HCT116 (cell line): ENCODE data around the gene MTG1. TPM values are rescaled to one million over a fixed set of nuclear protein-coding genes. Genes with fewer than 3 reads are reported as not detected.

ENCODE experiments used
- ATAC-seq: fragments of 200-7000 bp; cut with Tn5 transposase; 2 replicates; pipeline ENCODE4 v1.9.1; 2020; ENCODE audit warnings: mild to moderate bottlenecking, moderate library complexity
- BruUV-seq: library from RNA; stranded (reverse); fragments of 400-500 nt; replicated peaks from 2 replicates; lab custom pipeline; 2021; lab: Mats Ljungman, UMichigan
- CTCF ChIA-PET: fragments of 300-600 bp; sonication (Branson Sonifier 250); formaldehyde crosslinking; loops from one replicate; lab custom pipeline; 2021; ENCODE audit warnings: antibody characterized with exemption; lab: Charles Lee
- POLR2A ChIA-PET: fragments of 300-600, 350-600 bp; sonication (Branson Sonifier 250); formaldehyde crosslinking; loops from one replicate; lab custom pipeline; 2021; ENCODE audit warnings: antibody characterized with exemption; lab: Charles Lee
- RAD21 ChIA-PET, 2 experiments: fragments of 300-600 bp; sonication (Branson Sonifier 250); formaldehyde crosslinking; loops; one replicate each; lab custom pipeline; 2023; ENCODE audit warnings: low total read pairs in 2 of 2; ENCODE audit not compliant: uncharacterized antibody in 2 of 2, unreplicated experiment in 2 of 2, low non-redundant PET in 1 of 2; lab: Charles Lee
- DNase-seq: peaks from one replicate; pipeline ENCODE4 v3.0.0-alpha.2; 2010; ENCODE audit warnings: low read depth, low spot score
- H2AFZ ChIP-seq: fragments of 200-600 bp; shearing (Covaris generic), sonication (generic); 2 replicates; pipeline ENCODE4 v1.6.1; 2017; ENCODE audit warnings: low read depth, mixed run types, mixed read lengths, antibody characterized with exemption, low read length; ENCODE audit not compliant: poor library complexity, severe bottlenecking
- H3K27ac ChIP-seq: 2 replicates; pipeline ENCODE4 v1.5.1; 2012; ENCODE audit warnings: low read depth, low read length
- H3K27me3 ChIP-seq: fragments of 200-600 bp; sonication (generic); 2 replicates; pipeline ENCODE4 v1.6.1; 2016; ENCODE audit warnings: mixed run types, low read length, mixed read lengths; ENCODE audit not compliant: insufficient read depth
- H3K36me3 ChIP-seq, 2 experiments: fragments of 200-500 bp in 1 of 2; fragments of 200-600 bp in 1 of 2; sonication (Bioruptor generic) in 1 of 2; sonication (generic) in 1 of 2; 2 replicates each; pipeline versions ENCODE4 v1.5.1 to v1.6.1; 2014 to 2016; ENCODE audit warnings: low read length in 2 of 2, inconsistent platforms in 1 of 2, mixed read lengths in 1 of 2, mixed run types in 1 of 2; ENCODE audit not compliant: insufficient read depth in 2 of 2, control insufficient read depth in 1 of 2
- H3K4me1 ChIP-seq, 2 experiments: fragments of 200-600 bp in 1 of 2; sonication (generic) in 1 of 2; 2 replicates each; pipeline versions ENCODE4 v1.5.1 to v1.6.1; 2012 to 2017; ENCODE audit warnings: low read length in 2 of 2, inconsistent platforms in 1 of 2, mild to moderate bottlenecking in 1 of 2, mixed read lengths in 1 of 2, mixed run types in 1 of 2, moderate library complexity in 1 of 2; ENCODE audit not compliant: insufficient read depth in 2 of 2, control insufficient read depth in 1 of 2
- H3K4me2 ChIP-seq: fragments of 200-600 bp; sonication (generic); 2 replicates; pipeline ENCODE4 v1.6.1; 2017; ENCODE audit warnings: mixed run types, low read length, mixed read lengths
- H3K4me3 ChIP-seq, 2 experiments: fragments of 200-600 bp in 1 of 2; sonication (generic) in 1 of 2; replicated peaks in 1 of 2; 2 replicates each; pipeline ENCODE4 v1.5.1; 2011 to 2016; ENCODE audit warnings: low read length in 2 of 2, control low read depth in 1 of 2, low read depth in 1 of 2, mild to moderate bottlenecking in 1 of 2, mixed read lengths in 1 of 2, mixed run types in 1 of 2
- H3K79me2 ChIP-seq: fragments of 200-600 bp; sonication (generic); 2 replicates; pipeline ENCODE4 v1.6.1; 2017; ENCODE audit warnings: mild to moderate bottlenecking, mixed run types, low read length, moderate library complexity, mixed read lengths; ENCODE audit not compliant: insufficient read depth
- H3K9ac ChIP-seq: fragments of 200-600 bp; sonication (generic); 2 replicates; pipeline ENCODE4 v1.6.1; 2016; ENCODE audit warnings: low read length, mixed read lengths
- H3K9me2 ChIP-seq: fragments of 200-600 bp; sonication (generic), shearing (Covaris generic); 2 replicates; pipeline ENCODE4 v1.6.1; 2017; ENCODE audit warnings: mixed run types, mild to moderate bottlenecking, moderate library complexity; ENCODE audit not compliant: insufficient read depth
- H3K9me3 ChIP-seq, 2 experiments: fragments of 200-500 bp in 1 of 2; fragments of 200-600 bp in 1 of 2; sonication (Bioruptor generic) in 1 of 2; sonication (generic) in 1 of 2; 2 replicates each; pipeline ENCODE4 v1.6.1; 2014 to 2017; ENCODE audit warnings: low read length in 2 of 2, mixed read lengths in 2 of 2, inconsistent platforms in 1 of 2, low read depth in 1 of 2, mild to moderate bottlenecking in 1 of 2, mixed run types in 1 of 2, moderate library complexity in 1 of 2; ENCODE audit not compliant: control insufficient read depth in 1 of 2, insufficient read depth in 1 of 2
- H4K20me1 ChIP-seq: fragments of 200-600 bp; sonication (generic), shearing (Covaris generic); 2 replicates; pipeline ENCODE4 v1.6.1; 2017; ENCODE audit warnings: mixed run types, mild to moderate bottlenecking, moderate library complexity; ENCODE audit not compliant: insufficient read depth
- CEBPB ChIP-seq: IDR thresholded peaks from 2 replicates; pipeline ENCODE4 v1.6.1; 2012; ENCODE audit warnings: low read depth
- EGR1 ChIP-seq: IDR thresholded peaks from 2 replicates; pipeline ENCODE4 v1.6.1; 2012; ENCODE audit warnings: low read depth
- ELF1 ChIP-seq: IDR thresholded peaks from 2 replicates; pipeline ENCODE4 v1.6.1; 2012; ENCODE audit warnings: low read depth, borderline replicate concordance
- EZH2 ChIP-seq: fragments of 200-600 bp; sonication (generic); IDR thresholded peaks from 2 replicates; pipeline ENCODE4 v1.6.1; 2017; ENCODE audit warnings: antibody characterized with exemption, mixed run types
- EZH2phosphoT487 ChIP-seq: fragments of 200-600 bp; IDR thresholded peaks from 2 replicates; pipeline ENCODE4 v1.6.1; 2018; ENCODE audit warnings: antibody characterized with exemption, borderline replicate concordance
- FOSL1 ChIP-seq: IDR thresholded peaks from 2 replicates; pipeline ENCODE4 v1.6.1; 2012; ENCODE audit warnings: low read depth
- JUND ChIP-seq: IDR thresholded peaks from 2 replicates; pipeline ENCODE4 v1.6.1; 2012
- POLR2A ChIP-seq: IDR thresholded peaks from 2 replicates; pipeline ENCODE4 v1.7.0; 2011; ENCODE audit warnings: borderline replicate concordance; ENCODE audit not compliant: insufficient read depth, insufficient read length; ENCODE audit errors: extremely low read depth
- RAD21 ChIP-seq: IDR thresholded peaks from 2 replicates; pipeline ENCODE4 v1.6.1; 2012; ENCODE audit warnings: low read depth, mild to moderate bottlenecking
- SIN3A ChIP-seq: IDR thresholded peaks from 2 replicates; pipeline ENCODE4 v1.6.1; 2012; ENCODE audit warnings: low read depth
- SP1 ChIP-seq: IDR thresholded peaks from 2 replicates; pipeline ENCODE4 v1.6.1; 2012; ENCODE audit warnings: low read depth
- SRF ChIP-seq: IDR thresholded peaks from 2 replicates; pipeline ENCODE4 v1.6.1; 2012; ENCODE audit warnings: low read depth
- TCF7L2 ChIP-seq: IDR thresholded peaks from 2 replicates; pipeline ENCODE4 v1.7.0; 2011; ENCODE audit warnings: borderline replicate concordance, inconsistent platforms; ENCODE audit not compliant: insufficient read depth, insufficient read length; ENCODE audit errors: extremely low read depth
- YY1 ChIP-seq: IDR thresholded peaks from 2 replicates; pipeline ENCODE4 v1.6.1; 2011; ENCODE audit warnings: low read length, low read depth, moderate library complexity, mild to moderate bottlenecking; ENCODE audit not compliant: insufficient replicate concordance; ENCODE audit errors: extremely low read depth
- ZFX ChIP-seq: fragments of 450-650 bp; IDR thresholded peaks from 2 replicates; pipeline ENCODE4 v1.6.1; 2017
- intact Hi-C: fragments of 100-400 bp; cut with micrococcal nuclease; formaldehyde crosslinking; loops from 2 replicates; pipeline ENCODE4 v1.10.0; 2022
- total RNA-seq: library from RNA; stranded (reverse); gene quantifications from one replicate; pipeline ENCODE4 v1.2.1, GENCODE V29; 2021; ENCODE audit not compliant: unreplicated experiment
- TF ChIP-seq, protein P1 (sequence below): IDR thresholded peaks from 2 replicates; pipeline ENCODE4 v1.6.1; 2012; ENCODE audit warnings: low read depth
- TF ChIP-seq, protein P2 (sequence below): IDR thresholded peaks from 2 replicates; pipeline ENCODE4 v1.6.1; 2012
- TF ChIP-seq, protein P3 (sequence below): IDR thresholded peaks from 2 replicates; pipeline ENCODE4 v1.6.1; 2012
- TF ChIP-seq, protein P4 (sequence below), 3 experiments: fragments of 200-600 bp in 1 of 3; sonication (generic) in 1 of 3; IDR thresholded peaks in 2 of 3; conservative IDR thresholded peaks in 1 of 3; 2 replicates each; pipeline ENCODE4 v1.5.1; 2012 to 2017; ENCODE audit warnings: low read depth in 2 of 3, low read length in 2 of 3, antibody characterized with exemption in 1 of 3, borderline replicate concordance in 1 of 3, control low read depth in 1 of 3, mild to moderate bottlenecking in 1 of 3, mixed read lengths in 1 of 3, mixed run types in 1 of 3, moderate library complexity in 1 of 3; ENCODE audit not compliant: insufficient read depth in 1 of 3

Gene MTG1
- total RNA-seq, 1 experiment from 2014 or later, result 23.1 TPM

DNA sequence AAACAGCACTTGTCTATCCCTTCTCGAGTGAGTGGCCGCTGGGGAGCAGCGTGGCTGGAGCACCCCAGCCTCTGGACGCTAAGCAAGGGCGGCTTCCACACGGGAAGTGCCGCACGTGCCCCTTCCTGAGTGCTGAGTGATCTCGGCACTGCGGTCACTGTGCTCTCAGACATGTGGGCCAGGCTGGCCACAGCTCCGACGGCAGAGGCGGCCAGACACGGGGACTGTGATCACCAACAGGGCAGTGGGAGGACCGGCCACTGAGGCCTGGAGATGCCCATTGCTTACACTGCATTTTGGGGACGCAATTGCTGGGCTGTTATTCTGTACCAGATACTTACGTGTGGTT, 27.9 kb upstream of the MTG1 start:
- no peaks in the 10 kb centered on the region for H3K27me3 ChIP-seq
- H3K36me3 ChIP-seq, result no peaks in the 10 kb centered on the region; a peak in 2 of 4 replicates
- ChIA-PET RAD21 (no interaction called here), CTCF (no interaction called here), POLR2A (no interaction called here)
- DNase-seq (no peak), ATAC-seq (no peak)
- H3K4me1 ChIP-seq, result no peaks in the 10 kb centered on the region
- no peak overlapping the region for H3K4me2 ChIP-seq
- TF ChIP-seq FOSL1 (no peak), TCF7L2 (no peak), CEBPB (no peak), POLR2A (no peak), EGR1 (no peak), SIN3A (no peak), SRF (no peak), RAD21 (no peak), JUND (no peak), EZH2 (no peak), YY1 (no peak), EZH2phosphoT487 (no peak), ELF1 (no peak), ZFX (no peak), SP1 (no peak)
- TF ChIP-seq, protein P1, sequence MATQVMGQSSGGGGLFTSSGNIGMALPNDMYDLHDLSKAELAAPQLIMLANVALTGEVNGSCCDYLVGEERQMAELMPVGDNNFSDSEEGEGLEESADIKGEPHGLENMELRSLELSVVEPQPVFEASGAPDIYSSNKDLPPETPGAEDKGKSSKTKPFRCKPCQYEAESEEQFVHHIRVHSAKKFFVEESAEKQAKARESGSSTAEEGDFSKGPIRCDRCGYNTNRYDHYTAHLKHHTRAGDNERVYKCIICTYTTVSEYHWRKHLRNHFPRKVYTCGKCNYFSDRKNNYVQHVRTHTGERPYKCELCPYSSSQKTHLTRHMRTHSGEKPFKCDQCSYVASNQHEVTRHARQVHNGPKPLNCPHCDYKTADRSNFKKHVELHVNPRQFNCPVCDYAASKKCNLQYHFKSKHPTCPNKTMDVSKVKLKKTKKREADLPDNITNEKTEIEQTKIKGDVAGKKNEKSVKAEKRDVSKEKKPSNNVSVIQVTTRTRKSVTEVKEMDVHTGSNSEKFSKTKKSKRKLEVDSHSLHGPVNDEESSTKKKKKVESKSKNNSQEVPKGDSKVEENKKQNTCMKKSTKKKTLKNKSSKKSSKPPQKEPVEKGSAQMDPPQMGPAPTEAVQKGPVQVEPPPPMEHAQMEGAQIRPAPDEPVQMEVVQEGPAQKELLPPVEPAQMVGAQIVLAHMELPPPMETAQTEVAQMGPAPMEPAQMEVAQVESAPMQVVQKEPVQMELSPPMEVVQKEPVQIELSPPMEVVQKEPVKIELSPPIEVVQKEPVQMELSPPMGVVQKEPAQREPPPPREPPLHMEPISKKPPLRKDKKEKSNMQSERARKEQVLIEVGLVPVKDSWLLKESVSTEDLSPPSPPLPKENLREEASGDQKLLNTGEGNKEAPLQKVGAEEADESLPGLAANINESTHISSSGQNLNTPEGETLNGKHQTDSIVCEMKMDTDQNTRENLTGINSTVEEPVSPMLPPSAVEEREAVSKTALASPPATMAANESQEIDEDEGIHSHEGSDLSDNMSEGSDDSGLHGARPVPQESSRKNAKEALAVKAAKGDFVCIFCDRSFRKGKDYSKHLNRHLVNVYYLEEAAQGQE, result no peak
- TF ChIP-seq, protein P2, sequence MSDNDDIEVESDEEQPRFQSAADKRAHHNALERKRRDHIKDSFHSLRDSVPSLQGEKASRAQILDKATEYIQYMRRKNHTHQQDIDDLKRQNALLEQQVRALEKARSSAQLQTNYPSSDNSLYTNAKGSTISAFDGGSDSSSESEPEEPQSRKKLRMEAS, result no peak
- TF ChIP-seq, protein P3, sequence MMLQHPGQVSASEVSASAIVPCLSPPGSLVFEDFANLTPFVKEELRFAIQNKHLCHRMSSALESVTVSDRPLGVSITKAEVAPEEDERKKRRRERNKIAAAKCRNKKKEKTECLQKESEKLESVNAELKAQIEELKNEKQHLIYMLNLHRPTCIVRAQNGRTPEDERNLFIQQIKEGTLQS, result no peak
- TF ChIP-seq, protein P4, sequence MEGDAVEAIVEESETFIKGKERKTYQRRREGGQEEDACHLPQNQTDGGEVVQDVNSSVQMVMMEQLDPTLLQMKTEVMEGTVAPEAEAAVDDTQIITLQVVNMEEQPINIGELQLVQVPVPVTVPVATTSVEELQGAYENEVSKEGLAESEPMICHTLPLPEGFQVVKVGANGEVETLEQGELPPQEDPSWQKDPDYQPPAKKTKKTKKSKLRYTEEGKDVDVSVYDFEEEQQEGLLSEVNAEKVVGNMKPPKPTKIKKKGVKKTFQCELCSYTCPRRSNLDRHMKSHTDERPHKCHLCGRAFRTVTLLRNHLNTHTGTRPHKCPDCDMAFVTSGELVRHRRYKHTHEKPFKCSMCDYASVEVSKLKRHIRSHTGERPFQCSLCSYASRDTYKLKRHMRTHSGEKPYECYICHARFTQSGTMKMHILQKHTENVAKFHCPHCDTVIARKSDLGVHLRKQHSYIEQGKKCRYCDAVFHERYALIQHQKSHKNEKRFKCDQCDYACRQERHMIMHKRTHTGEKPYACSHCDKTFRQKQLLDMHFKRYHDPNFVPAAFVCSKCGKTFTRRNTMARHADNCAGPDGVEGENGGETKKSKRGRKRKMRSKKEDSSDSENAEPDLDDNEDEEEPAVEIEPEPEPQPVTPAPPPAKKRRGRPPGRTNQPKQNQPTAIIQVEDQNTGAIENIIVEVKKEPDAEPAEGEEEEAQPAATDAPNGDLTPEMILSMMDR (IDR thresholded peaks at IDR 0.05 in 2 of 3, conservative IDR thresholded peaks at IDR 0.05 in 1 of 3; ENCODE audit: borderline replicate concordance in 1 of 3, insufficient read depth in 1 of 3, low read depth in 2 of 3, low read length in 2 of 3), result no peak
- intact Hi-C loops, result no loop called here
- no peak overlapping the region for H3K4me3 ChIP-seq
- no peak overlapping the region for H3K27ac ChIP-seq
- no peak overlapping the region for H3K9ac ChIP-seq
- no peaks in the 10 kb centered on the region for H3K9me3 ChIP-seq
- H2AFZ ChIP-seq, result no peak overlapping the region
- H4K20me1 ChIP-seq, result no peaks in the 10 kb centered on the region
- no peaks in the 10 kb centered on the region for H3K9me2 ChIP-seq
- BruUV-seq, result no TSS peak
- no peaks in the 10 kb centered on the region for H3K79me2 ChIP-seq
